Neutrophil (primary cell): ENCODE data around the gene UVSSA.

ENCODE experiments used
- H3K27ac ChIP-seq: fragments of 200-600 bp; sonication (generic); 2 replicates; pipeline ENCODE4 v1.5.1; 2016; ENCODE audit warnings: mild to moderate bottlenecking, moderate library complexity
- H3K27me3 ChIP-seq: fragments of 200-600 bp; sonication (generic); 2 replicates; pipeline ENCODE4 v1.6.0; 2016; ENCODE audit warnings: mild to moderate bottlenecking
- H3K36me3 ChIP-seq: fragments of 200-600 bp; sonication (generic); 2 replicates; pipeline ENCODE4 v1.5.1; 2017
- H3K4me1 ChIP-seq, 2 experiments: fragments of 200-600 bp in 1 of 2; sonication (generic) in 1 of 2; 1 replicate in 1 of 2; 2 replicates in 1 of 2; pipeline versions ENCODE4 v1.5.1 to v1.6.1; 2013 to 2016; ENCODE audit warnings: low read depth in 1 of 2, low read length in 1 of 2, mild to moderate bottlenecking in 1 of 2, moderate library complexity in 1 of 2; ENCODE audit not compliant: control insufficient read depth in 1 of 2, insufficient read depth in 1 of 2
- H3K4me3 ChIP-seq, 2 experiments: fragments of 200-600 bp in 1 of 2; sonication (generic) in 1 of 2; 1 replicate in 1 of 2; 2 replicates in 1 of 2; pipeline ENCODE4 v1.5.1; 2013 to 2016; ENCODE audit warnings: low read depth in 1 of 2, low read length in 1 of 2, mild to moderate bottlenecking in 1 of 2, moderate library complexity in 1 of 2
- H3K9me3 ChIP-seq: fragments of 200-600 bp; sonication (generic); 2 replicates; pipeline ENCODE4 v1.5.1; 2016
- TF ChIP-seq, protein P1 (sequence below): fragments of 200-600 bp; sonication (generic); IDR thresholded peaks from 2 replicates; pipeline ENCODE4 v1.5.1; 2016; ENCODE audit warnings: antibody characterized with exemption

UVSSA gene, protein sequence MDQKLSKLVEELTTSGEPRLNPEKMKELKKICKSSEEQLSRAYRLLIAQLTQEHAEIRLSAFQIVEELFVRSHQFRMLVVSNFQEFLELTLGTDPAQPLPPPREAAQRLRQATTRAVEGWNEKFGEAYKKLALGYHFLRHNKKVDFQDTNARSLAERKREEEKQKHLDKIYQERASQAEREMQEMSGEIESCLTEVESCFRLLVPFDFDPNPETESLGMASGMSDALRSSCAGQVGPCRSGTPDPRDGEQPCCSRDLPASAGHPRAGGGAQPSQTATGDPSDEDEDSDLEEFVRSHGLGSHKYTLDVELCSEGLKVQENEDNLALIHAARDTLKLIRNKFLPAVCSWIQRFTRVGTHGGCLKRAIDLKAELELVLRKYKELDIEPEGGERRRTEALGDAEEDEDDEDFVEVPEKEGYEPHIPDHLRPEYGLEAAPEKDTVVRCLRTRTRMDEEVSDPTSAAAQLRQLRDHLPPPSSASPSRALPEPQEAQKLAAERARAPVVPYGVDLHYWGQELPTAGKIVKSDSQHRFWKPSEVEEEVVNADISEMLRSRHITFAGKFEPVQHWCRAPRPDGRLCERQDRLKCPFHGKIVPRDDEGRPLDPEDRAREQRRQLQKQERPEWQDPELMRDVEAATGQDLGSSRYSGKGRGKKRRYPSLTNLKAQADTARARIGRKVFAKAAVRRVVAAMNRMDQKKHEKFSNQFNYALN

DNA sequence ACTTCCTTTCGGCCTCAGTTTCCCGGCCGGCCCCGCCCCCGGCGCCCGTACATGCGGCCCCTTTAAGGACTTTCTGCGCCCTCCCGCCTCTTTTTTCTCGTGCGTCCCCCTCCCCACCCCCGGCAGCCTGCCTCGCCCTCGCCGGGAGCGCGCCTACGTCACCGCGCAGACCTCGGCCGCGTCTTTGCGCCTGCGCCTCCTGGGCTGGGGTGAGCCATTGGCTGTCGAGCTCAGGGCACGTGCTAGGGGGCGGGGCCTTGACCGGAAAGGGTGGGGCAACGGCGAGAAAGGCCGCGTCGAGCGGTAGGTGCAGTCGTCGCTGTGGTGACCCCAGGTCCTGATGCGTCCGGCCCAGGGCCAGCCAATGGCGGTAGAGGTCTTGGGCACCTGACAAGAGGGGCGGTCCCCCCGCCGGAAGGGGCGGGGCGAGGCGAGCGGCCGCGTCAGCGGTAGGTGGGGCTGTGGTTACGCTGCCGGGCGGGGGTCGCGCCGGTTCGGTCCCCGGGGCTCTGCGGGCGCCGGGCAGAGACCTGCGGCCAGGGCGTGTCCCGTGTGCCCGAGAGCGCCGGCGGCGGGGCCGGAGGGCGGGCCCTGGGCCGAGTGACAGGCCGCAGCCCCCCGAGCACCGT, at the start of gene UVSSA:
Gene UVSSA, plus strand, starts transcription at position 428 of the 629 bp plus-strand sequence. CDS start 884 bp downstream, outside the sequence.
- Histone ChIP-seq H3K4me1 (peaks cover 28 to 42% of the 10 kb centered on the region in 2 experiments), H3K36me3 (peaks cover 15% of the 10 kb centered on the region), H3K9me3 (no peaks in the 10 kb centered on the region), H3K27me3 (no peaks in the 10 kb centered on the region), H3K27ac (peak within 1 kb of the TSS; percentile 100), H3K4me3 (peak within 1 kb of the TSS; percentile 86 to 91)
- TF ChIP-seq, protein P1, sequence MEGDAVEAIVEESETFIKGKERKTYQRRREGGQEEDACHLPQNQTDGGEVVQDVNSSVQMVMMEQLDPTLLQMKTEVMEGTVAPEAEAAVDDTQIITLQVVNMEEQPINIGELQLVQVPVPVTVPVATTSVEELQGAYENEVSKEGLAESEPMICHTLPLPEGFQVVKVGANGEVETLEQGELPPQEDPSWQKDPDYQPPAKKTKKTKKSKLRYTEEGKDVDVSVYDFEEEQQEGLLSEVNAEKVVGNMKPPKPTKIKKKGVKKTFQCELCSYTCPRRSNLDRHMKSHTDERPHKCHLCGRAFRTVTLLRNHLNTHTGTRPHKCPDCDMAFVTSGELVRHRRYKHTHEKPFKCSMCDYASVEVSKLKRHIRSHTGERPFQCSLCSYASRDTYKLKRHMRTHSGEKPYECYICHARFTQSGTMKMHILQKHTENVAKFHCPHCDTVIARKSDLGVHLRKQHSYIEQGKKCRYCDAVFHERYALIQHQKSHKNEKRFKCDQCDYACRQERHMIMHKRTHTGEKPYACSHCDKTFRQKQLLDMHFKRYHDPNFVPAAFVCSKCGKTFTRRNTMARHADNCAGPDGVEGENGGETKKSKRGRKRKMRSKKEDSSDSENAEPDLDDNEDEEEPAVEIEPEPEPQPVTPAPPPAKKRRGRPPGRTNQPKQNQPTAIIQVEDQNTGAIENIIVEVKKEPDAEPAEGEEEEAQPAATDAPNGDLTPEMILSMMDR = peak; percentile 8

DNA sequence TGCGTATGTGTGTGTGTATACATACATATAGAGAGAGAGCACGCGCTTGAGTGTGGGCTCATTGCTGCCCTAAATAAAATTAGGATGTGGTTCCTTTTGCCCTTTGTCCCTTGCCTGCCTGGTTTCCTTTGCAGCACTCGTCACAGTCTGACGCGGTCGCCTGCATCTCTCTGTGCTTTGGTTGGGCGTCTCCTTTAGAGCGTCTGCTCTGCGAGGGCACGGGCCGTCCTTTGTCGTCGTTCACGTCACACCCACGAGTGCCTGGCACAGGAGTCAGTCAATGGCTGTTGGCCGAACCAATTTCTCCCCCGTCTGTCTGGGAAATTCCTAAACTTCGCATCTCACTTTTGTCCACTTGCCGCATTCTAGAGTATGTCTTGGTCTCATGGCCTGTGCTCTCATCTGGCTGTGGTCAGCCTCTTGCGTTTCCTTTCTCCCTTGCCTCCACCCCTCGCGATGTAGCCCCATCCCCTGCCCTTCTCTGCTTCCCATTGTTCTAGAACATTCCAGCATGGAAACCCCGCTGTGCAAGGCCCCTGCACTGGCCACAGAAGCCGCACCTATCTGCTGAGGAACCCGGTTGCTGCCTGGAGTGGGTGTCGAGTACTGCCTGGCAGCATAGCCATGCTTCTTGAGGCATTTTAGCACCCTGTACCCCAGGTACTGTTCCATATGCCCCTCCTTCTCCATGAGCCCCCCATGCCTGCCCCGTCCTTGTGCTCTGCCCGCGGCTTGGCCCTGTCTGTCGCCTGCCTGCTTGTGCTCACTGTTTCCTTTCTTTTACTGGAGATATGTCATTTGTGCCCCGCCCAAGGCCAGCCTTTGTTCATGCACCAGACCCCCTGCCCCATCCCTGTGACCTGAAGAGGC, 49.3 kb upstream of the UVSSA start:
- H3K36me3 ChIP-seq = peaks cover 40% of the 10 kb centered on the region
- peak overlapping the region; percentile 96 for H3K27ac ChIP-seq
- TF ChIP-seq, protein P1 = no peak
- H3K4me3 ChIP-seq = no peak overlapping the region
- H3K4me1 ChIP-seq = peaks cover 76 to 78% of the 10 kb centered on the region in 2 experiments
- H3K9me3 ChIP-seq = no peaks in the 10 kb centered on the region
- H3K27me3 ChIP-seq = no peaks in the 10 kb centered on the region

DNA sequence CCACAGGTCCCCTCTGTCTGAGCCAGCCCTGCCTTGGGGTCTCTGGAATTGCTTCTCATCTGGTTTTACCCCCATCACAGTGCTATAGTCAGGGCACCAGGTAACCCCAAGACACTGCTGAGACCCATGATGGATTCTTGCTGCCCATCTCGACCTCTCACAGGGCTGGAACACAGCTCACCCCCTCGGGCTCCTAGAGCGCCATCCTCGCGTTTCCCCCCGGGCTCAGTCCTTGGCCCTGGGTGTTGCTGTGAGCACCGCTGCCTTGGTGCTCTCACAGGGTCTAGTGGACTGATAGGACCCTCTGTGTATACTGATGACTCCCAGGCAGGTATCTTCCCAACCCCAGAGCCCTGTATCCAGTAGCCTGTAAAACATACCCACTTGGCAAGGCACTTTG, 48.5 kb upstream of the UVSSA start:
- Histone ChIP-seq H3K36me3 (peaks cover 36% of the 10 kb centered on the region), H3K4me3 (no peak overlapping the region), H3K9me3 (no peaks in the 10 kb centered on the region), H3K27ac (peak overlapping the region; percentile 96), H3K4me1 (peaks cover 74 to 78% of the 10 kb centered on the region in 2 experiments), H3K27me3 (no peaks in the 10 kb centered on the region)
- TF ChIP-seq, protein P1 = no peak

DNA sequence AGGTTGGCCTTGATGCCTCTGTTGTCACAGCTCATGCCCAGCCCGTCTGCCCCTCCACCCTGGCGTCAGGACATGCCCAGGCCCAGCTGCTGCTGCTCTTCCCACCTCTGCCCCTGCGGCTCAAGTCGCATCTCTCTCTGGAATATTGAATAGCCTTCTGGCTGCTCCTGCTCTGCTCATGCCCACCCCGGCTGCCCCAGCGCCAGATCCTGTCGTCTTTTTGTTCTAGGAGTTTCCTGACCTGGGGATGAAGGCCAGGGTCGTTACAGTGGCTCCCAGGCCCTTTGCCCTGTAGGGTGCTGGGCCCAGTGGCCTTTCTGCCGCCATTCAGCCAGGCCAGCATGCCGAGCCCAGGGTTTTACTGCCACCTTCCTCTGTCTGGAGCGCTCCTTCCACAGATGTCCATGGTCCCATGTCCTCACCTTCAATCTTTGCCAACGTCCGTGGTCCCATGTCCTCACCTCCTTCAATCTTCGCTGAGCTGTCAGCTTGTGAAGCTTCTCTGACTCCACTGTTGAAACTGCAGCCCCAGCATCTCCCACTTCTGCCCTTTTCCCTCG, 47.6 kb upstream of the UVSSA start:
- Histone ChIP-seq H3K9me3 (no peaks in the 10 kb centered on the region), H3K36me3 (peaks cover 28% of the 10 kb centered on the region), H3K4me3 (peak overlapping the region; percentile 8 to 47), H3K27me3 (no peaks in the 10 kb centered on the region), H3K4me1 (peaks cover 73 to 74% of the 10 kb centered on the region in 2 experiments), H3K27ac (peak overlapping the region; percentile 96)
- TF ChIP-seq, protein P1 = no peak
